Skeletal muscle tissue (tissue), 4 donors: Measurements from ENCODE around the gene GPR139. TPM values are rescaled to one million over a fixed set of nuclear protein-coding genes. Genes with fewer than 3 reads are reported as not detected.

ENCODE experiments used
- H3K27ac ChIP-seq: one replicate; pipeline ENCODE4 v1.7.0; 2013; ENCODE audit warnings: mild to moderate bottlenecking, low read depth, low read length, inconsistent platforms
- H3K27me3 ChIP-seq, 3 donors: one replicate each; pipeline ENCODE4 v1.7.0; 2013; ENCODE audit warnings: low read length in 3 of 3; ENCODE audit not compliant: control insufficient read depth in 3 of 3, insufficient read depth in 3 of 3
- H3K36me3 ChIP-seq, 3 donors: one replicate each; pipeline ENCODE4 v1.7.0; 2013; ENCODE audit warnings: low read length in 3 of 3; ENCODE audit not compliant: control insufficient read depth in 3 of 3, insufficient read depth in 3 of 3
- H3K4me1 ChIP-seq, 3 donors: one replicate each; pipeline ENCODE4 v1.7.0; 2013; ENCODE audit warnings: low read length in 3 of 3, mild to moderate bottlenecking in 3 of 3; ENCODE audit not compliant: control insufficient read depth in 3 of 3, insufficient read depth in 3 of 3
- H3K4me3 ChIP-seq, 3 donors: one replicate each; pipeline ENCODE4 v1.7.0; 2013; ENCODE audit warnings: low read length in 3 of 3
- H3K9ac ChIP-seq, 3 donors: one replicate each; pipeline ENCODE4 v1.7.0; 2013; ENCODE audit warnings: low read length in 3 of 3, mild to moderate bottlenecking in 3 of 3, moderate library complexity in 2 of 3, low read depth in 1 of 3
- H3K9me3 ChIP-seq, 3 donors: one replicate each; pipeline ENCODE4 v1.7.0; 2013; ENCODE audit warnings: low read length in 3 of 3; ENCODE audit not compliant: control insufficient read depth in 3 of 3
- total RNA-seq: library from RNA; depleted of rRNA; stranded (reverse); fragments of >200 nt; gene quantifications from one replicate; pipeline ENCODE4 v1.2.3, GENCODE V29; 2014
- donor health status: Osteomylitis.

The GPR139 gene
- total RNA-seq, 1 donor from 2014 or later: not detected

- Histone ChIP-seq H3K27me3 (peaks cover 0 to 2% (median 0%) of the 10 kb centered on the region in 3 donors), H3K4me3 (no peak overlapping the region), H3K4me1 (no peaks in the 10 kb centered on the region), H3K27ac (no peak overlapping the region), H3K9me3 (no peaks in the 10 kb centered on the region), H3K36me3 (no peaks in the 10 kb centered on the region), H3K9ac (no peak overlapping the region)
These were observed 76.4 kb downstream of the GPR139 start for GRCh38 chr16:19997264-19997663.

- H3K36me3 ChIP-seq: no peaks in the 10 kb centered on the region
- no peaks in the 10 kb centered on the region for H3K9me3 ChIP-seq
- H3K27ac ChIP-seq: no peak overlapping the region
- no peak overlapping the region for H3K4me3 ChIP-seq
- H3K4me1 ChIP-seq: no peaks in the 10 kb centered on the region
- peaks cover 0 to 3% (median 0%) of the 10 kb centered on the region in 3 donors for H3K27me3 ChIP-seq
- no peak overlapping the region for H3K9ac ChIP-seq
These were observed 79.1 kb downstream of the GPR139 start for GRCh38 chr16:19994466-19995170.

GRCh38 chr16:19991614-19992013 lies 82.1 kb downstream of the GPR139 start:
- Histone ChIP-seq H3K4me1 (no peaks in the 10 kb centered on the region), H3K9ac (no peak overlapping the region), H3K27ac (no peak overlapping the region), H3K4me3 (no peak overlapping the region), H3K27me3 (peaks cover 0 to 3% (median 0%) of the 10 kb centered on the region in 3 donors), H3K9me3 (no peaks in the 10 kb centered on the region), H3K36me3 (no peaks in the 10 kb centered on the region)

GRCh38 chr16:19984135-19984534 lies 89.6 kb downstream of the GPR139 start:
- peaks cover 1 to 2% (median 2%) of the 10 kb centered on the region in 3 donors for H3K27me3 ChIP-seq
- H3K4me3 ChIP-seq: no peak overlapping the region
- H3K9ac ChIP-seq: no peak overlapping the region
- no peaks in the 10 kb centered on the region for H3K9me3 ChIP-seq
- no peaks in the 10 kb centered on the region for H3K4me1 ChIP-seq
- H3K27ac ChIP-seq: no peak overlapping the region
- no peaks in the 10 kb centered on the region for H3K36me3 ChIP-seq

Other genes with a start within 250 kb of the GPR139 start
- 38.6 TPM for gene GPRC5B, start 189.0 kb downstream of the GPR139 start, total RNA-seq